B cell (primary cell): ENCODE measurements around the gene BTNL9. TPM values are rescaled to one million over a fixed set of nuclear protein-coding genes. Genes with fewer than 3 reads are reported as not detected.

Source experiments
- ATAC-seq: fragments of 200-7000 bp; cut with Tn5 transposase; one replicate; pipeline ENCODE4 v1.10.0; 2021; ENCODE audit warnings: low read depth, mild to moderate bottlenecking, moderate number of reproducible peaks, moderate library complexity
- CTCF ChIA-PET: fragments of 350-600 bp; sonication (Branson Sonifier 250); formaldehyde crosslinking; loops from one replicate; lab custom pipeline; 2021; ENCODE audit warnings: antibody characterized with exemption, inconsistent platforms; lab: Charles Lee
- POLR2A ChIA-PET: fragments of 350-600 bp; sonication (Branson Sonifier 250); formaldehyde crosslinking; loops from one replicate; lab custom pipeline; 2021; ENCODE audit warnings: antibody characterized with exemption; lab: Charles Lee
- DNase-seq: peaks from one replicate; pipeline ENCODE4 v3.0.0; 2013
- H2AFZ ChIP-seq: 2 replicates; pipeline ENCODE4 v1.6.1; 2012; ENCODE audit warnings: mild to moderate bottlenecking, low read depth, low read length; ENCODE audit not compliant: insufficient read depth, poor library complexity, severe bottlenecking
- H3K27ac ChIP-seq, 2 donors: 1 replicate in 1 of 2; 2 replicates in 1 of 2; pipeline ENCODE4 v1.5.1; 2012 to 2013; ENCODE audit warnings: low read length in 2 of 2, mild to moderate bottlenecking in 2 of 2, moderate library complexity in 1 of 2
- H3K27me3 ChIP-seq, 4 experiments: fragments of 200-600 bp in 1 of 4; sonication (generic) in 1 of 4; replicated peaks in 1 of 4; 1 replicate in 2 of 4; 2 replicates in 2 of 4; pipeline versions ENCODE4 v1.6.1 to v1.7.0; 2013 to 2016; ENCODE audit warnings: low read length in 3 of 4, mild to moderate bottlenecking in 2 of 4, mixed read lengths in 1 of 4, moderate library complexity in 1 of 4; ENCODE audit not compliant: insufficient read depth in 4 of 4, control insufficient read depth in 3 of 4; ENCODE audit errors: control extremely low read depth in 1 of 4
- H3K36me3 ChIP-seq, 2 experiments: replicated peaks in 1 of 2; 1 replicate in 1 of 2; 2 replicates in 1 of 2; pipeline versions ENCODE4 v1.6.1 to v1.7.1; 2013; ENCODE audit warnings: low read length in 1 of 2; ENCODE audit not compliant: insufficient read depth in 2 of 2, control insufficient read depth in 1 of 2; ENCODE audit errors: control extremely low read depth in 1 of 2, extremely low read depth in 1 of 2
- H3K4me1 ChIP-seq, 2 donors: fragments of 200-600 bp in 1 of 2; sonication (generic) in 1 of 2; 1 replicate in 1 of 2; 2 replicates in 1 of 2; pipeline versions ENCODE4 v1.5.1 to v1.6.1; 2013 to 2017; ENCODE audit warnings: low read length in 2 of 2; ENCODE audit not compliant: control insufficient read depth in 2 of 2, insufficient read depth in 2 of 2
- H3K4me2 ChIP-seq: replicated peaks from 2 replicates; pipeline ENCODE3; 2012; ENCODE audit warnings: mild to moderate bottlenecking, low read depth, low read length; ENCODE audit not compliant: poor library complexity, severe bottlenecking
- H3K4me3 ChIP-seq, 5 experiments: fragments of 200-600 bp in 1 of 5; sonication (generic) in 1 of 5; 1 replicate in 3 of 5; 2 replicates in 2 of 5; pipeline versions ENCODE4 v1.5.1 to v1.7.0; 2011 to 2016; ENCODE audit warnings: low read length in 4 of 5, mild to moderate bottlenecking in 4 of 5, low read depth in 2 of 5, control low read depth in 1 of 5, moderate library complexity in 1 of 5; ENCODE audit not compliant: insufficient read depth in 1 of 5; ENCODE audit errors: control extremely low read depth in 1 of 5, extremely low read depth in 1 of 5
- H3K79me2 ChIP-seq: fragments of 200-600 bp; sonication (generic); one replicate; pipeline ENCODE4 v1.6.0; 2016; ENCODE audit warnings: low read length; ENCODE audit not compliant: control insufficient read depth, insufficient read depth
- H3K9ac ChIP-seq: fragments of 200-600 bp; sonication (generic); 2 replicates; pipeline ENCODE4 v1.6.1; 2017; ENCODE audit warnings: mild to moderate bottlenecking, low read length, moderate library complexity
- H3K9me3 ChIP-seq, 3 donors: one replicate each; pipeline versions ENCODE4 v1.6.1 to v1.7.1; 2013; ENCODE audit warnings: low read length in 2 of 3; ENCODE audit not compliant: control insufficient read depth in 2 of 3, insufficient read depth in 1 of 3; ENCODE audit errors: control extremely low read depth in 1 of 3
- H4K20me1 ChIP-seq: 2 replicates; pipeline ENCODE4 v1.6.0; 2012; ENCODE audit warnings: mild to moderate bottlenecking, low read length; ENCODE audit not compliant: insufficient read depth, control insufficient read depth, poor library complexity, severe bottlenecking
- H3K27ac Mint-ChIP-seq: one replicate; pipeline ENCODE4 v1.8.0; 2021; ENCODE audit warnings: mixed read lengths
- H3K27me3 Mint-ChIP-seq: one replicate; pipeline ENCODE4 v1.8.0; 2021; ENCODE audit warnings: mixed read lengths
- H3K4me1 Mint-ChIP-seq: one replicate; pipeline ENCODE4 v1.8.0; 2021; ENCODE audit warnings: mixed read lengths
- H3K4me3 Mint-ChIP-seq: one replicate; pipeline ENCODE4 v1.8.0; 2021; ENCODE audit warnings: mixed read lengths
- H3K9me3 Mint-ChIP-seq: one replicate; pipeline ENCODE4 v1.8.0; 2022; ENCODE audit warnings: mixed read lengths; ENCODE audit not compliant: insufficient read depth
- CTCF ChIP-seq: fragments of 200-600 bp; IDR thresholded peaks from one replicate; pipeline ENCODE4 v1.8.0; 2022; ENCODE audit warnings: antibody characterized with exemption, mild to moderate bottlenecking
- EZH2 ChIP-seq: IDR thresholded peaks from 2 replicates; pipeline ENCODE4 v1.6.1; 2012; ENCODE audit warnings: borderline replicate concordance, low read depth, mild to moderate bottlenecking, moderate library complexity, low read length; ENCODE audit not compliant: insufficient read depth, poor library complexity, severe bottlenecking
- WGBS: methylation state at CpG from one replicate; pipeline ENCODE4 v1.1.5; 2013; ENCODE audit warnings: missing lambda C conversion rate; ENCODE audit not compliant: insufficient coverage; 5-methylcytosine and 5-hydroxymethylcytosine counted together
- intact Hi-C: fragments of 100-400 bp; cut with micrococcal nuclease; formaldehyde crosslinking; loops from one replicate; pipeline ENCODE4 v1.10.0; 2022
- polyA plus RNA-seq: library from polyadenylated mRNA; depleted of rRNA; stranded (reverse); fragments of >200 nt; gene quantifications from 2 replicates; pipeline ENCODE4 v1.2.3, GENCODE V29; 2012
- total RNA-seq, 2 donors: library from RNA; stranded (reverse); fragments of 120-200 nt in 1 of 2; gene quantifications; 1 replicate in 1 of 2; 2 replicates in 1 of 2; pipeline versions ENCODE4 v1.2.3 to v1.2.4, GENCODE V29; 2013 to 2022

The BTNL9 gene
- total and polyA plus RNA-seq, 2 donors (not counting 1 experiment from before 2014, with no cell fraction given): 40.7 to 173 TPM

- intact Hi-C loops: no loop called here
- no peak overlapping the region for H3K4me3 Mint-ChIP-seq
- H4K20me1 ChIP-seq: no peaks in the 10 kb centered on the region
- peaks cover 8 to 35% (median 14%) of the 10 kb centered on the region in 3 donors for H3K9me3 ChIP-seq
- DNase-seq (no peak), ATAC-seq (no peak)
- TF ChIP-seq CTCF: no peak
- no peak for TF ChIP-seq EZH2
- no peaks in the 10 kb centered on the region for H3K79me2 ChIP-seq
- no peaks in the 10 kb centered on the region for H3K36me3 ChIP-seq
- peaks cover 0 to 9% (median 0%) of the 10 kb centered on the region in 4 experiments for H3K27me3 ChIP-seq
- H3K4me1 ChIP-seq: no peaks in the 10 kb centered on the region
- H2AFZ ChIP-seq: no peak overlapping the region
- WGBS: 64% methylated on average over 1 of the region's 1 CpG
- no peaks in the 10 kb centered on the region for H3K4me1 Mint-ChIP-seq
- ChIA-PET POLR2A (no interaction called here), CTCF (no interaction called here)
- H3K4me3 ChIP-seq: no peak overlapping the region
- H3K9me3 Mint-ChIP-seq: peaks cover 7% of the 10 kb centered on the region
- no peak overlapping the region for H3K4me2 ChIP-seq
- H3K27ac Mint-ChIP-seq: no peak overlapping the region
- no peak overlapping the region for H3K9ac ChIP-seq
- peaks cover 36% of the 10 kb centered on the region for H3K27me3 Mint-ChIP-seq
- H3K27ac ChIP-seq: no peak overlapping the region
These were observed 15.6 kb upstream of the BTNL9 start for GRCh38 chr5:181024245-181025064.

- WGBS: 84% methylated on average over 8 of the region's 11 CpGs
- no peak overlapping the region for H3K4me3 Mint-ChIP-seq
- H3K9me3 Mint-ChIP-seq: peaks cover 6% of the 10 kb centered on the region
- H3K4me1 ChIP-seq: no peaks in the 10 kb centered on the region
- no peaks in the 10 kb centered on the region for H4K20me1 ChIP-seq
- no peak overlapping the region for H3K4me2 ChIP-seq
- H3K27ac ChIP-seq: no peak overlapping the region
- H3K9me3 ChIP-seq: peaks cover 2 to 27% (median 4%) of the 10 kb centered on the region in 3 donors
- no peak overlapping the region for H3K27ac Mint-ChIP-seq
- ChIA-PET POLR2A (no interaction called here), CTCF (no interaction called here)
- peaks cover 0 to 9% (median 1%) of the 10 kb centered on the region in 4 experiments for H3K27me3 ChIP-seq
- H3K36me3 ChIP-seq: no peaks in the 10 kb centered on the region
- H3K79me2 ChIP-seq: no peaks in the 10 kb centered on the region
- peaks cover 36% of the 10 kb centered on the region for H3K27me3 Mint-ChIP-seq
- DNase-seq (no peak), ATAC-seq (no peak)
- intact Hi-C loops: no loop called here
- no peak overlapping the region for H3K4me3 ChIP-seq
- H2AFZ ChIP-seq: no peak overlapping the region
- no peaks in the 10 kb centered on the region for H3K4me1 Mint-ChIP-seq
- no peak overlapping the region for H3K9ac ChIP-seq
- TF ChIP-seq CTCF: no peak
- no peak for TF ChIP-seq EZH2
These were observed 12.5 kb upstream of the BTNL9 start for GRCh38 chr5:181027452-181028031.
